8988T (cell line): ENCODE data around the gene INPP4B.
"Not testable (repeated sequence)": the region's sequence is repeated elsewhere in the genome, so short reads cannot be mapped to it uniquely, and the experiment has no call there.

ENCODE experiments used
- DNase-seq: peaks from one replicate; pipeline ENCODE4 v3.0.0; 2011

The INPP4B gene

DNA sequence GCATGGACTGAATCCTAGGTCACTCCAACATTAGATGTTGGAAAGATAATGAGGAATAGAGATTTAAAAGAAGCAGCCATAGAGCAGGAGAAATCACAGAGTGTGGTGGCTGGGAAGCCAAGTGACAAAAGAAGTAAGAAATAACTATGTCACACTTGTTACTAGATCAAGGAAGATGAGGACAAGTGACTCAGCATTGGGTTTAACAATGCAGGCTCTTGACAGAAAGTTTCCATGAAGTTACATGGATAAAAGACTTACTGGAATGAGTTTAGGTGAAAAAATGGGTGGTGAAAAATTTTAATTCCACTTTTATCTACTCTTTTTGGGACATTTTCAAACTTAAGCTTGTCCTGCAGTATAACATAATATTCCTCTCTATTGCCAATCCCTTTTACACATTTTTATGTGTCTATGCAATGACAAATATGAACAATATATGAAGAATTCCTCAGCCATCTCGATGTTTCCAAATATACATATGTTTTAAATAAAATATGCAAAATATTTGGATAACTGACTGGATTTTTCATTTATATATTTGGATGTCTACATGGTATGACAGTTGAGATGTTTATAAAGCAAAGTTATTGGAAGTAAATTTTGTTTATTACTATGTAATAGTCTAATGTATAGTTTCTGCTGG, 747.1 kb downstream of the INPP4B start:
- DNase-seq: no peak

DNA sequence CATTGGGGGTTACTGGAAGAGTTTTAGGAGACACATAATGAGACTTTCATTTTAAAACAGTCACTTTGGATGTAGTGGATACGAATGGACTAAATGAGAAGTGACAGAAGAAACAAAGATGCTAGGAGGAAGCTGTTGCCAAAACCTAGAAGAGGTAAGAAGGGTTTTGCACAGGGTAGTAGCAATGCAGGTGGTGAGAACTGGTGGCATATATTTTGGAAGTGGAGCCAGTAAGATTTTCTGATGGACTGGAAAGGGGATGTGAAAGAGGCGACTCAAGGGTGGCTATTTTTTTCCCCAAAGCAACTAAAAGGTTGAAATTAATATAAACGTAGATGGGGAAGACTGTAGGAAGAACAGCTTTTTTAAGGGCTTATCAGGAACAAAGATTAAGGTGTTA, 747.7 kb downstream of the INPP4B start:
- DNase-seq: no peak

DNA sequence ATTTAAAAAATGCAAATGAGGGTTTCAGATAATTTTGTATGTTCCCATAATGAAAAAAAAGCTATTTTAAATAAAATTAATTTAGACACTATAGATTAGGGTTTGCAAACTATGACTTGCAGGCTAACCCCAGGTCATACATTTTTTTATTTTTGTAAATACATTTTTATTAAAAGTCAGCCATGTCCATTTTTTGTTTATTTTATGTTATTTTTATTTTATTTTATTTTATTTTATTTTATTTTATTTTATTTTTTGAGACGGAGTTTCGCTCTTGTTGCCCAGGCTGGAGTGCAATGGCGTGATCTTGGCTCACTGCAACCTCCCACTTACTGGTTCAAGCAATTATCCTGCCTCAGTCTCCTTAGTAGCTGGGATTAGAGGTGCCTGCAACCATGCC, 749.1 kb downstream of the INPP4B start:
- no peak for DNase-seq

DNA sequence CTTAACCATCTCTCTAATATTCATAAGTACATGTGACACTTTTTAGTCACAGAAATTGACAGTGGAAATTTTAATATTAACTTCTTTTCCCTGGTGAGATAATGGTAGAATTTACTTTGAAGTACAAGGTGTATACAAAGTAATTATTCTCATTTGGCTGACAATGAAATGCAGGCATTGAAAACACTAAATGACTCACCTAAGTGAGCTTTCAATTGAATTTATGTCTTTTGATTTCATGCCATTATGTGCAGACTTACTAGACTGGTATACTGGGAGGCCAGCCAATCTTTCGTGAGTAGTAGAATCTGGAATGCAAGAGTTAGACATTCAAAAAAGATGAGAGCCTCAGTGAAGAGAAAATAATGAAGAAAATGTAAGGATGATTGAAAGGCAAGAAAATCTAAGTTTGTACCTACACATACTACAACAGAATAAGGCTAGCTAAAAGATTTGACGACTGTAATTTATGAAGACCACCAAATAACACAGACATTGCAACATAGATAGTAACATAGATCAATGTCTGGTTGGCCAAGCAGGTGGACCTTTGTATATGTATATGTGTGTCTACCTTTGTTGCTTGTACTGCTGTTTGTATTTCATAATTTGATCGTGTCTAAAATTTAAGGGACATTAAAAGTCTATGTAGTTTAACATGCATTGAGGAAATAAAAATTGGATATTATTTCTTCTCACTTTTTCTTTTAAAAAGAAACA, 750.1 kb downstream of the INPP4B start:
- no peak for DNase-seq

DNA sequence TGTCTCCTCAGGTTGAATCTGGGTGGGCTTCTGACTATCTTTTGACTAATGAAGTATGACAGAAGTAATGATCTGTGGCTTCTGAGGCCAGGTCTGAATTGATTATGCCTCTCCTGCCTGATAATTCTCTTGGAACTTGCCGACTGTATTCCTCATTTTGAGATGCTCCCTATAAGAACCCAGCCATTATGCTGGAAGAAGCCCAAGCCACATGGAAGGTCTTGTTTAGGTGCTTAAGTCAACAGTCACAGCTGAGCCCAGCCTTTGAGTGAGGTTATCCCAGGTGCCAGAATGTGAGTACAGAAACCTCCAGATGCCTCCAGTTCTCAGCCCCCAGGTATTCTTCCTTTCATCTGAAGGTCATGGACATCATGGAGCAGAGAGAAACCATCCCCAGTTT, 753.2 kb downstream of the INPP4B start:
- DNase-seq: no peak

DNA sequence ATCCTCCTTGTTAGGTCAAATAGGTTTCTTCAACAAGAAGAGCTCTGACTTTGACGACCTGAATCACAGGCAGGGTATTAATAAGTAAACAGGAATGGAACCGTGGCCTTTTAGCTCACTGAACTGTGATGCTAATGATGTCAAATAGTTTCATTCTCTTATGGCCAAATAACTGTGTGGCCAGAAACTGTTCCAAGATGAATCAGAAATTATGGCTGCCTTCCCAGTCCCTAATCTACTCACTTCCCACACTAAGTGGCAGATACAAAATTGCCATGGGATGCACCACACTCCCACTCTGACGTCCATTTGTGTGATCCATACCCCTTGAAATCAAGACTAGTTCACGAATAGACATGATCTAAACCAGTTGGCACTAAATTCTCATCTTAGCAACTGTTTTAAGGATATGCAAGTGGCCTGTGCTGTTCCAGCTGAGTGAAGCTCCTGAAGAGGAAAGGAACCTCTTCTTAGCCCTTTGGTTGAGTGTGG, 754.4 kb downstream of the INPP4B start:
- DNase-seq: no peak

DNA sequence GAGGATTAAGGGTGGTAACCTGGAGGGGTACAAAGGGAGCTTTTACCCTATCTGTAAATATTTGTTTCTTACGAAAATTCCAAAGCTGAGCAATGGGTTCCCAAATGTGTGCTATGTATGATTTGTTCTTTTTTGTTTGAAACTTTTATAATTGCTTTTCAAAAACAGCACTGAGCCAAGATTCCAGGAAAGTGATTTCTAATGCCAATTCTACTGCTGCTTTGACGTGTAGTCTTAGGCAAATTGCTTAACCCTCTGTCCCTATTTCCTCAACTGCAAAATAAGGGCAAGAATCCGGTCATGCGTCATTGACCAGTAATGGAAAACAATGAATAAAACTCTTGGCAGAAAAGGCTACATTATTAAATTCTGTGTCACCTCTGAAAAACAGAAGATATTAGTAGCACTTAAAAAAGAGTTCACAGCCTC, 755.0 kb downstream of the INPP4B start:
- no peak for DNase-seq

DNA sequence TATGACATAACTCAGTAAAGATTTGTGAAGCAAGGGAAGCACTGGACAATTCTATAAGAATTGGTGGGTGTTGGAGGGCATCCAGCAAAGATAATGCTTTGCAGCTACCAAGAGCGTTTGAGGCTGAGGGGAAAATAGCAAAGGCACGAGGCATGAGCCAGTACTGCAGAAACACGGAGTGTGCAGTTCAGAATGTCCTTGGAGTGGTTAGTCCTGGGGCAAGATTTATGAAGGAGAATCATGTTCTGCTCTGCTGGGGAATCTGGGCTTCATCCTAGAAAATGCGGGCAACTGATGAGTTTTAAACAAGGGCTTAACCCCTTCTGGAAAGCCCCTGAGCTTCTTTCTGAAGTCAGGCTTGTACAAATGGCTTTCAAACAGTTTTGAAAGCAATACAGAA, 757.2 kb downstream of the INPP4B start:
- no peak for DNase-seq

DNA sequence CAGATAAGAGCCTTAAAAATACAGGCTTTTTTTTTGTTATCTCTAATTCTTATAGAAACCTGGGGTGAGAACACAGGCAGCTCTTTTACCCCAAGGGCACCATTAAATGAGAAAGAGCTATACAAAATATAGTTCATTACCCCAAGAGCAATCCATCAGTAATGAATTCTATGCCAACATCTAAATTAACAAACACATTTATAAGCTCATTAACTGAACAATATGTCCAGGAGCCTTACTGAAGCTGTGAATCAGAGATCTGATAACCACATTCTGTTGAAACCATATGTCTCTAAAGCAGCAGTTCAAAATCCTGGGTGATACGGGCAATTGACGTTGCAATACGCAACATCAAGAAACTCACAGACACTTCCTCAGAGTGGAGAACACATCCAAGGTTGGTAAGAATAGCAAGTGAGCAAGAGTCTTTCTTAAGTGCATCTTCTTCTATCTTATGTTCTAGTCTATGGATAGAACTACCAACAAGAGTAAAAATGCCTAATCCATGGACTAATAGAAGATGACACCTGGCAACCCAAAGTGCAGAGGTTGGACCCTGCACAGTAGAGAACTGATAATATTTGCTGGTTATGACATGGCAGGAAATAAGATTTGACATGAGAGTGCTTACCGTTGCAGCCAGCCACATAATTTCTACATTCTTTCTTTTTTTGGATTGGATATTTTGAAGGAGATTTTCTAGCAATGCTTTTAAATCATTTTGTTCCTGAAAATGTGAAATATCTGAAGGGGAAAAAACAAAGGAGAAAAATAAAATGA, 760.4 kb downstream of the INPP4B start:
- no peak for DNase-seq

DNA sequence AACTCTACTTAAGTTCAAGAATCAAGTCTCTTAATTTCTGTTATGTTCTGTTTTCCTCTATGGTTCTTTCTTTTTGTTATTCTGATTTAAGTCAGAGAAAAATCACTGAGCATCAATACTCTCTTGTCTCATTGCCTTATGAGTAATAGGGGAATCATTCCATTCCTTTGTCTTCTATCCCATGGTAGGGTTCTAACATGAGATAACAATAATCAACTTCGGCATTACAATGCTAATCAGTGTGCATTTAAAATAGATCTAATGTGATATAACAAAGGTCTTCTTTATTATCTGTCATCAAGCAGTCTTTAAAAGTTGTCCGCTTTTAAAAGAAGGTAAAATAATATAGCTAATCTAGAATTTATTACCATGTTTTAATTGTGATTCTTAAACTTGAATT, 762.8 kb downstream of the INPP4B start:
- DNase-seq: no peak

DNA sequence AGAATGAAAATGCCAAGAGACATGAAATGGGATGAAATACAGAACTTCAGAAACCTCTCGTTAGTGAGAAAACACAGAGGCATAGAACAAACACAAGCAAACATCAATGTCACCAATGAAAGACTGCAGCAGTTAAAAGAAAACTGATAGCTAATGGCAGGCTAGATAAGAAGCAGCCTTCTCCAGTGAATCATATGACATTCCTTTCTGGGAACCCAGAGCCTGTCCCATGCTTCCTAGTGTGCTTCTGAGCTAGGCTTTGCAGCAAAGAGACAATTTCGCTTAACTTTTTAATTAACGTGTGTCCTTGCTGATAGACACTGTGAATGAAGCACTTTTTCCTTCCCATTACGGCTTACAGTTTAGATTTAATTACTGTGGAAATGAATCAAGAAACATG, 765.1 kb downstream of the INPP4B start:
- DNase-seq: no peak

DNA sequence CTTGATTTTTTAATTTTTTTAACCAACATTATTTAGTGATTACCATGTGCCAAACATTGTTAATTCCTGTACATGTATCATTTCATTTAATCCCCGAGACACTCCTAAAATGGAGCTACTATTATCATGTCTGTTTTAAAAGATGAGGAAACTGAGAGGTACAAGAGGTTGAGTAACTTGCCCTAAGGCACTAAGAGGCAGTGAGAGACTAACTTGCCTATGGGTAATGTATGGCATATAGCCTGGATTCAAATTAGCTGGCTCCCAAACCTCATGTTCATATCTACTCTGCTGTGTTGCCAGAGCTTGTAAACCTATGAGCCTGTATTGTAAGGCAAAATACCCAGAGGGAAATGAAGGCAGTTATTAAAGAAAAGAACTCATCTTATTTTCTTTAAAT, 766.1 kb downstream of the INPP4B start:
- DNase-seq: no peak

DNA sequence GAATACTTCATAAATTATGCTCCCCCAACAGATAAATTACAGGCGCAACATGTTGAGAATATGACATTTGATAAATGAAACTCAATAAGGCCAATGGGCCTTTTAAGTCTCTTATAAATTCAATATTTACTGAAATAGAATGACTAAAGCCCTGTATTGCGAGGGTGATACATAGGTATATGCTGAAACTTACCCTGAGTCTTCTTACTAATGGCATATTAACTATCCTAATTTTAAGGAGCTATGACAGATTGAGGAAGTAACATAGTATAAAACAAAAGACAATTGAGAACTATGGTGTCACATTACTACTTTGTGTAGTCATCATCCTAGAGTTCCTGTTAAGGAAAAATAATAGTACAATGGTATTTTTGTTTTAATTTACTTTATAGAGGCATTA, 769.1 kb downstream of the INPP4B start:
- DNase-seq: no peak

DNA sequence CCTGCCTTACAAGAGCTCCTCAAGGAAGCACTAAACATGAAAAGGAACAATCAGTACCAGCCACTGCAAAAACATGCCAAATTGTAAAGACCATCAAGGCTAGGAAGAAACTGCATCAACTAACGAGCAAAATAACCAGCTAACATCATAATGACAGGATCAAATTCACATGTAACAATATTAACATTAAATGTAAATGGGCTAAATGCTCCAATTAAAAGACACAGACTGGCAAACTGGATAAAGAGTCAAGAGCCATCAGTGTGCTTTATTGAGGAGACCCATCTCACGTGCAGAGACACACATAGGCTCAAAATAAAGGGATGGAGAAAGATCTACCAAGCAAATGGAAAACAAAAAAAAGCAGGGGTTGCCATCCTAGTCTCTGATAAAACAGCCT, 777.8 kb downstream of the INPP4B start:
- DNase-seq: not testable (repeated sequence)

DNA sequence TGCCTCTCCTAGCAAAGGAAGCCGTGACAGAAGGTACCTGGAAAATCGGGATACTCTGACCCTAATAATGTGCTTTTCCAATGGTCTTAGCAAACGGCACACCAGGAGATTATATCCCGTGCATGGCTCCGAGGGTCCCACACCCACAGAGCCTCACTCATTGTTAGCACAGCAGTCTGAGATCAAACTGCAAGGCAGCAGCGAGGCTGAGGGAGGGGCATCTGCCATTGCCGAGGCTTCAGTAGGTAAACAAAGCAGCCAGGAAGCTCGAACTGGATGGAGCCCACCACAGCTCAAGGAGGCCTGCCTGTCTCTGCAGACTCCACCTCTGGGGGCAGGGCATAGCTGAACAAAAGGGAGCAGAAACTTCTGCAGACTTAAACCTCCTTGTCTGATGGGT, 779.5 kb downstream of the INPP4B start:
- DNase-seq: not testable (repeated sequence)

DNA sequence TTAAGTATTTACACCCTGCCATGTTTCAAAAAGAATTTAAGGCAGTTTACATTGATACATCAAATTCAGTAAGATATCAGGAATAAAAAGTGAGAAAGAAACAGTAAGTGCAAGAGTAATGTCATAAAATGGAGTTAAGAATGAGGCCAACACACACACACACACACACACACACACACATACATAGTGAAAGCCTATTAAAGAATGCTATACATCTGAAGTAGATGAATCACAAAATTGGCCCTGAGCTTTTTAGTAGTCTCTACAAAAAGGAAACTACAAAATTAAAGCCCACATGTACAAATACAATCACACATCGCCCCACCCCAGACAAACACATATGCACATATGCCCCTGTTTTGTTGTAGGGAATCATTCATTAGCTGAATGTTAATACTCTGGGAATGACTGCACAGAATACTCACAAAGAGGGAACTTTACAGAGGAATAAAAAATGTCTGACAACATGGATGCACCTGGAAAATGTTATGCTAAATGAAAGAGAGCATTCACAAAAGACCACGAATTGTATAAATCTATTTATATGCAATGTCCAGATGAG, 780.9 kb downstream of the INPP4B start:
- DNase-seq: no peak

DNA sequence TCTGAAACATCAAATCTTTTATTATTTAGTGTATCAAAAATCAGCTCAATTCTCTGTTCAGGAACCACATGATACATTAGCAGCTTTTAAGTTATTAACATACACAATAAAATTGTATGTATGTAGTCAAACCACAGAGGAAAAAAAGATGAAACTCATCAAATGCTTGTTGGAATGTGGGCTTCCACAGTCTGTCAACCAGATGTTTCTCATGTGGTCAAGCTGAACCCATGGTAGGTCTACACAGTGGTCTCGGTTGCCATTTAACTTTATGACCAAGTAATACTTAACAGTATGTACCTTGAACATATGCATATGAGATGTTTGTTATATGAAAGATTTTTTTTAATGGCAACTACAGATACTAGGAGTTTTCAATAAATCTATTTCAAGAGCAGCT, 781.9 kb downstream of the INPP4B start:
- no peak for DNase-seq

DNA sequence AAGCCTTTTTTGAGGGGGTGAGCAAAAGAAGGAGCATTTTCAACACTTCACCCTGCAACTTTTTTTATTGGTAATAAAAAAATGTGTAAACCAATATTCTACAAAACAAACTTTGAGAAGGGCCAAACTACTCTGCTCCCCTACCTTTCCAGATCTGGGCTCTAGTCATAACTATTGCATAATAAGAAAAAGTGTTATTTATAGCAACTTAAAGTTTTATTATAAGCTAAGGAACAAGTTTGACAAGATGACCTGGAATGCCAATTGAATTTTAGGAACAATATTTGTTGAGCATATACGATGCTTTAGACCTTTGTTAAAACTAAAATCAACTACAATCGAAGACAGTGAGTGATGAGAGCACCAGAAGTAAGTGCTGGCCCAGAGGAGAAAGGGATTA, 800.1 kb downstream of the INPP4B start:
- DNase-seq: no peak

DNA sequence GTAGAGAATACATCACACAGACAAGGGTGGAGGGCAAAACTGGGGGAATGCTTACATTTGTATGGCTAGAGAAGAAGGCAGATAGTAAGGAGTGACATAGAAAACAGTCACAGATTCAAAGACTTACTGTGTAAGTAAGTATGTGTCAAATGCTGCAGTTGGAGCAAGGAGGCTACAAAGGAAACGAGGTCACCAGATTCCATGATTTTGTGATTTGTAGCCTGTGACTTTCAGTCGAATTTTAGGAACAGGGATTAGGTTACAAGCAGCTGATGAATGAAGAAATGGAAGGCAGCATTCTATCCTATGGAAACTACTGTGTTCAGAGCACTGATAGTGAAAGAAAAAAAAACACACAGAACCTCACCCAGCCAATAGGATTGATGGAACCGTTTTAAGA, 801.8 kb downstream of the INPP4B start:
- no peak for DNase-seq

DNA sequence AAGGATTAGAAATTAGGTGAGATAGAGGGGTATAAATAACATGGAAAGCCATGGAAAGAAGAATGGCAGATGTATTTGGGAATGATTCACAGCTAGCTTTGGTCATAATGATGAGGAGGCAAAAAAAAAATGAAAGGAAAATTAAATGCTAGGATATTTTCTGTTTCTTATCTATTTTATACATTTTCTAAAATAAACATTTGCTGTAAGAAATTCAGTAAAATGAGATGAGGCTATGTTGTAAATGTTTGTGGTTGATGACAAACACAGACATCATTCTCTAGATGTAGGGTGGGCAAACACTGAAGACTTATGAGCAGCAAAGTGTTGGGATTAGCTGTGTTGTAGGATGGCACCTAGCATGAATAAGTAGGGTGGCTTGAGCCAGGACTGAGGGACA, 802.6 kb downstream of the INPP4B start:
- DNase-seq: no peak

DNA sequence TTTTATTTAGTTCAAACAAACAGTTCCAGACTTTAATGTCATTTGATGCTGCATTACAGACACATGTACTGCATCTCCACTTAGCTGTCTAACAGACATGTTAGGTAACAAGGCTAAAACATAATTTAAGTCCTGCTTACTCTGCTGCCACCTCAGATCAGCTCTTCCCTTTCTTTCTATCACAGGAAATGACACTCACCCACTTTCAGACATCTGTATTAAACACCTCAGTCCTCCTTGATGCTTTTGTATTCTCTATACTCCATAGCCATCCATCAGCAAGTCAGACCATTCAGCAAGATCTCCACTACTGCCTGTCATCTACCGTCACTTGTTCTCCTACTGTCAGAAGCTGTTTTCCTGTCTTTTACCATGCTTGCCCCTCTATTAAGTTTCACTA, 804.3 kb downstream of the INPP4B start:
- no peak for DNase-seq

DNA sequence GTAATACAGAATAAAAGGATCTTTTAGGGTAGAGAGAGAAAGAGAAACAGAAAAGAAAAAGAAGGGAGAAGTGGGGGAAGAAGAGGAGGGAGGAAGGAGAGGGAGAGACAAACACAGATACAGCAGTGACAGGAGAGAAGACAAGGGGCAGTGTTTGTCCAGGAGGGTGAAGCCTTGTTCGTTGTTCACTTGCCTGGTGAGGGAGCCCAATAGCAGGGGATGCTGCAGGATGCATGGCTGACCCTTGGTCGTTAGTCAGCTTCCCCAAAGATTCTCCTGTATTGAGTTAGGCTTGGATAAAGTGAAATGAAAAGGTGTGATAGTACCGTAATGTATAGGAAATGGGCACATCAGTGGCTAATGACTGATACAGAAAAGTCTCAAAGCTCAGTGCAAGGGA, 806.1 kb downstream of the INPP4B start:
- no peak for DNase-seq

DNA sequence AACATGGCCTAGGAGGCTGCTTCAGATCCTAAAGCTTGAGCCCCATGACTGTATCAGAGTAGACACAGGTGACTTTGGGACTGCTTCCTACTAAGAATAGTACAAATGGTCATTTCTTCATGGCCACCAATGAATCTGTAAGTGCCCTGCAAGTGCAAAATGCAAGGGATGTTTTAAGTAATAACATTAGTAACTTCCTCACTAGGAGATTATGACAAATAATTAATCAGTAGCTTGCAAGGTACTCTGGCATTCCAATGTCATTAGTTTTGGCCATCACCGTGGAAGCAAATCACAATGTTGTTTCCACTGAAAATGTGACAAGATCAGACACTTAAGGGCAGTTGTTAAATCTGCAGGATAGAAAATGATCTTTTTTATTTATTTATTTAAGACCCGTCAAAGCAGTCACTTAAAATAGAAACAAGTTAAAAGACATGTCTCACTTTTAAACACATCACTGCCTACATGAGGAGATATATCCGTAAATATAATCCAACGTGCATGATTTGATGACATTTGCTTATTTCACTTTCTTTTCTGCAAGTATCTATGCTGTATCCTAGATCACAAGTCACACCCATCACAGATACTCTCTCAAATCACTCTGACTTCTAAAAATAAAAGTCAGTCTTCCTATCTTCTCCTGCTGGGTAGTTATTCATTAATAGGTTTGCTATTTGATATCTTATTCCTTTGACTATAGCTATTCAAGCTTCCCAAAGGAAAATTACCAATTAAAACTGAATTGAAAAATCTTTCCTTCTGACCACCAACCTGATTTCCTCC, 809.1 kb downstream of the INPP4B start:
- DNase-seq: no peak
